ENCODE measurements around the gene ZNF385B.

DNA sequence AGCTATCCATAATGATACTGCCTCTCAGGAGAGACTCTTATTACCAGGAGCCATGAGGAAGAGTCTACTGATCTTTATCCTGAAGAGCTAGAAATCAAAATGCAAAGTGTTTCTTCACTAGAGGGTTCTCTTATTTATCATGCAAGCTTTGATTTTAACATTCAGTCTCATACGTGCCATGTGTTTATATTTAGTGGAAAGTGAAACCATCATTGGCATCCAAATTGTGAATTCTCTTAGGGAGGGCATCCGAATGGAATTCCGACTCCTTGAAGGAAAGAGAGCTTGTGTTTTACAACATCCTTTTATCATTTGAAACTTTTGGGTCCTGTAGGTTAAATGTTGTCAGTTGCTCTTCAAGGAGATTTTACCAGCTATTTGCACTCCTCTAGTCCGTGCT lies 426.4 kb downstream of the ZNF385B start:
- TF ChIP-seq, protein P1, sequence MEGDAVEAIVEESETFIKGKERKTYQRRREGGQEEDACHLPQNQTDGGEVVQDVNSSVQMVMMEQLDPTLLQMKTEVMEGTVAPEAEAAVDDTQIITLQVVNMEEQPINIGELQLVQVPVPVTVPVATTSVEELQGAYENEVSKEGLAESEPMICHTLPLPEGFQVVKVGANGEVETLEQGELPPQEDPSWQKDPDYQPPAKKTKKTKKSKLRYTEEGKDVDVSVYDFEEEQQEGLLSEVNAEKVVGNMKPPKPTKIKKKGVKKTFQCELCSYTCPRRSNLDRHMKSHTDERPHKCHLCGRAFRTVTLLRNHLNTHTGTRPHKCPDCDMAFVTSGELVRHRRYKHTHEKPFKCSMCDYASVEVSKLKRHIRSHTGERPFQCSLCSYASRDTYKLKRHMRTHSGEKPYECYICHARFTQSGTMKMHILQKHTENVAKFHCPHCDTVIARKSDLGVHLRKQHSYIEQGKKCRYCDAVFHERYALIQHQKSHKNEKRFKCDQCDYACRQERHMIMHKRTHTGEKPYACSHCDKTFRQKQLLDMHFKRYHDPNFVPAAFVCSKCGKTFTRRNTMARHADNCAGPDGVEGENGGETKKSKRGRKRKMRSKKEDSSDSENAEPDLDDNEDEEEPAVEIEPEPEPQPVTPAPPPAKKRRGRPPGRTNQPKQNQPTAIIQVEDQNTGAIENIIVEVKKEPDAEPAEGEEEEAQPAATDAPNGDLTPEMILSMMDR (IDR thresholded peaks at IDR 0.05; ENCODE audit: insufficient read depth, low read length) = no peak
- TF ChIP-seq POLR2AphosphoS5 (IDR thresholded peaks at IDR 0.05; ENCODE audit: low read depth) (no peak), REST (IDR thresholded peaks at IDR 0.05; ENCODE audit: insufficient replicate concordance, low read depth) (no peak), GABPA (IDR thresholded peaks at IDR 0.05; ENCODE audit: low read depth) (no peak)
